Astrocyte (in vitro differentiated cells and primary cell): ENCODE data around the gene DEFB115. TPM values are rescaled to one million over a fixed set of nuclear protein-coding genes. Genes with fewer than 3 reads are reported as not detected.

Source experiments
- DNase-seq: peaks from one replicate; pipeline ENCODE4 v3.0.0-alpha.2; 2010; ENCODE audit warnings: low read depth
- FAIRE-seq: peaks from 2 replicates; lab custom pipeline; 2011; peaks lifted over from hg19 to GRCh38; lab: Jason Lieb, UNC
- H2AFZ ChIP-seq: 2 replicates; pipeline ENCODE4 v1.6.0; 2012; ENCODE audit warnings: low read depth, low read length, inconsistent platforms
- H3K27ac ChIP-seq: 2 replicates; pipeline ENCODE4 v1.5.1; 2011; ENCODE audit warnings: low read depth, low read length, inconsistent platforms
- H3K27me3 ChIP-seq: 2 replicates; pipeline ENCODE4 v1.6.0; 2011; ENCODE audit warnings: low read length, inconsistent platforms; ENCODE audit not compliant: insufficient read depth
- H3K36me3 ChIP-seq: 2 replicates; pipeline ENCODE4 v1.5.1; 2011; ENCODE audit warnings: low read length, inconsistent platforms; ENCODE audit not compliant: insufficient read depth
- H3K4me1 ChIP-seq: 2 replicates; pipeline ENCODE4 v1.5.1; 2011; ENCODE audit warnings: low read length, inconsistent platforms; ENCODE audit not compliant: insufficient read depth
- H3K4me2 ChIP-seq: 2 replicates; pipeline ENCODE4 v1.6.0; 2012; ENCODE audit warnings: low read length, inconsistent platforms
- H3K4me3 ChIP-seq: 2 replicates; pipeline ENCODE4 v1.5.1; 2011; ENCODE audit warnings: low read depth, mild to moderate bottlenecking, low read length, inconsistent platforms; ENCODE audit not compliant: insufficient read depth
- H3K79me2 ChIP-seq: 2 replicates; pipeline ENCODE4 v1.6.0; 2012; ENCODE audit warnings: mild to moderate bottlenecking, low read length, inconsistent platforms; ENCODE audit not compliant: insufficient read depth
- H3K9ac ChIP-seq: 2 replicates; pipeline ENCODE4 v1.6.0; 2012; ENCODE audit warnings: mild to moderate bottlenecking, low read length, inconsistent platforms
- H3K9me3 ChIP-seq: 2 replicates; pipeline ENCODE4 v1.5.1; 2012; ENCODE audit warnings: low read depth, mild to moderate bottlenecking, low read length, inconsistent platforms; ENCODE audit not compliant: insufficient read depth
- H4K20me1 ChIP-seq: 2 replicates; pipeline ENCODE4 v1.6.0; 2012; ENCODE audit warnings: low read length, inconsistent platforms; ENCODE audit not compliant: insufficient read depth
- H3K27ac Mint-ChIP-seq: one replicate; pipeline ENCODE4 v1.8.0; 2021; ENCODE audit warnings: mild to moderate bottlenecking, mixed read lengths; ENCODE audit not compliant: unreplicated experiment
- H3K27me3 Mint-ChIP-seq: one replicate; pipeline ENCODE4 v1.8.0; 2021; ENCODE audit warnings: low read depth, mixed read lengths; ENCODE audit not compliant: unreplicated experiment
- H3K36me3 Mint-ChIP-seq: one replicate; pipeline ENCODE4 v1.8.0; 2021; ENCODE audit warnings: low read depth, mixed read lengths; ENCODE audit not compliant: unreplicated experiment
- H3K4me1 Mint-ChIP-seq: one replicate; pipeline ENCODE4 v1.8.0; 2021; ENCODE audit warnings: low read depth, mixed read lengths; ENCODE audit not compliant: unreplicated experiment
- H3K4me3 Mint-ChIP-seq: one replicate; pipeline ENCODE4 v1.8.0; 2021; ENCODE audit warnings: mild to moderate bottlenecking, moderate library complexity, mixed read lengths; ENCODE audit not compliant: unreplicated experiment
- H3K9me3 Mint-ChIP-seq: one replicate; pipeline ENCODE4 v1.8.0; 2021; ENCODE audit warnings: mild to moderate bottlenecking, mixed read lengths; ENCODE audit not compliant: unreplicated experiment
- CTCF ChIP-seq: IDR thresholded peaks from 2 replicates; pipeline ENCODE4 v1.5.1; 2011; ENCODE audit warnings: low read depth, mild to moderate bottlenecking, inconsistent platforms, low read length, moderate library complexity; ENCODE audit not compliant: insufficient read depth
- EZH2 ChIP-seq: IDR thresholded peaks from 2 replicates; pipeline ENCODE4 v1.6.1; 2012; ENCODE audit warnings: mild to moderate bottlenecking, low read length, inconsistent platforms; ENCODE audit not compliant: insufficient read depth
- total RNA-seq: library from RNA; stranded (reverse); gene quantifications from 2 replicates; pipeline ENCODE4 v1.2.1, GENCODE V29; 2021

DEFB115 gene
- total RNA-seq, 1 donor from 2014 or later, result not detected

- Histone ChIP-seq H3K4me2 (no peak within 1 kb of the TSS), H2AFZ (no peak within 1 kb of the TSS), H3K4me3 (no peak within 1 kb of the TSS), H3K79me2 (no peaks in the 10 kb centered on the region), H3K36me3 (no peaks in the 10 kb centered on the region), H4K20me1 (no peaks in the 10 kb centered on the region), H3K9me3 (no peaks in the 10 kb centered on the region), H3K4me1 (no peaks in the 10 kb centered on the region), H3K27ac (no peak within 1 kb of the TSS), H3K9ac (no peak within 1 kb of the TSS), H3K27me3 (no peaks in the 10 kb centered on the region)
- TF ChIP-seq EZH2 (no peak), CTCF (no peak)
- H3K4me1 Mint-ChIP-seq, result no peaks in the 10 kb centered on the region
- no peak within 1 kb of the TSS for H3K4me3 Mint-ChIP-seq
- no peaks in the 10 kb centered on the region for H3K36me3 Mint-ChIP-seq
- no peak within 1 kb of the TSS for H3K27ac Mint-ChIP-seq
- no peak for FAIRE-seq
- no peaks in the 10 kb centered on the region for H3K27me3 Mint-ChIP-seq
- no peak for DNase-seq
- peaks cover 8% of the 10 kb centered on the region for H3K9me3 Mint-ChIP-seq
These were observed 51.2 kb downstream of the DEFB115 start, which contains the start of gene DEFB116 for GRCh38 chr20:31308535-31309162. TSS of gene DEFB116 (minus strand) at chr20:31308585. CDS start at chr20:31308585, 0 bp downstream.

Other genes starting within 250 kb of the DEFB115 start
- not detected in 2 replicates for gene DEFB116, start 50.9 kb downstream of the DEFB115 start, total RNA-seq
- gene DEFB118, start 110.9 kb downstream of the DEFB115 start, total RNA-seq, result not detected in 2 replicates
- gene DEFB119, start 132.9 kb downstream of the DEFB115 start, total RNA-seq, result not detected in 2 replicates
- gene DEFB121, start 148.6 kb downstream of the DEFB115 start, total RNA-seq, result not detected in 2 replicates
- not detected in 2 replicates for gene DEFB123, start 183.0 kb downstream of the DEFB115 start, total RNA-seq
- not detected in 2 replicates for gene DEFB124, start 217.5 kb downstream of the DEFB115 start, total RNA-seq
- gene REM1, start 217.6 kb downstream of the DEFB115 start, total RNA-seq, result not detected in 2 replicates